Dermis blood vessel endothelial cell (primary cell): ENCODE results near the gene HS3ST2. TPM values are rescaled to one million over a fixed set of nuclear protein-coding genes. Genes with fewer than 3 reads are reported as not detected.

Source experiments
- DNase-seq: peaks from one replicate; pipeline ENCODE4 v3.0.0; 2010
- total RNA-seq: library from RNA; depleted of rRNA; stranded (reverse); fragments of >200 nt; gene quantifications from 2 replicates; pipeline ENCODE4 v1.2.3, GENCODE V29; 2014

HS3ST2 gene
- total RNA-seq, 1 donor from 2014 or later, result not detected

GRCh38 chr16:22885951-22886350 is 72.0 kb downstream of the HS3ST2 start:
- no peak for DNase-seq

- no peak for DNase-seq
Measured at GRCh38 chr16:22886927-22887326, 73.0 kb downstream of the HS3ST2 start.

- no peak for DNase-seq
Measured at GRCh38 chr16:22887445-22887844, 73.5 kb downstream of the HS3ST2 start.

GRCh38 chr16:22888791-22889190 is 74.8 kb downstream of the HS3ST2 start:
- DNase-seq, result peak; percentile 11

- DNase-seq, result no peak
Measured at GRCh38 chr16:22890976-22891375, 77.0 kb downstream of the HS3ST2 start.

GRCh38 chr16:22897184-22897583 is 83.2 kb downstream of the HS3ST2 start:
- no peak for DNase-seq

- no peak for DNase-seq
Measured at GRCh38 chr16:22898131-22898530, 84.2 kb downstream of the HS3ST2 start.

GRCh38 chr16:22898874-22899348 is 84.9 kb downstream of the HS3ST2 start:
- peak; percentile 92 for DNase-seq

- DNase-seq, result peak; percentile 2
Measured at GRCh38 chr16:22899567-22899966, 85.6 kb downstream of the HS3ST2 start.

GRCh38 chr16:22900863-22901262 is 86.9 kb downstream of the HS3ST2 start:
- DNase-seq, result no peak

- DNase-seq, result no peak
Measured at GRCh38 chr16:22901563-22901962, 87.6 kb downstream of the HS3ST2 start.

- no peak for DNase-seq
Measured at GRCh38 chr16:22903716-22904115, 89.8 kb downstream of the HS3ST2 start.

- no peak for DNase-seq
Measured at GRCh38 chr16:22912654-22913053, 98.7 kb downstream of the HS3ST2 start.

GRCh38 chr16:22915003-22915402 is 101.0 kb downstream of the HS3ST2 start:
- DNase-seq, result no peak

GRCh38 chr16:22923491-22923890 is 109.5 kb downstream of the HS3ST2 start:
- no peak for DNase-seq

GRCh38 chr16:22924492-22924891 is 110.5 kb downstream of the HS3ST2 start:
- no peak for DNase-seq

- no peak for DNase-seq
Measured at GRCh38 chr16:22926105-22926751, 112.3 kb downstream of the HS3ST2 start.

GRCh38 chr16:22927306-22927705 is 113.3 kb downstream of the HS3ST2 start:
- no peak for DNase-seq

- no peak for DNase-seq
Measured at GRCh38 chr16:22928882-22929435, 115.0 kb downstream of the HS3ST2 start.

- DNase-seq, result no peak
Measured at GRCh38 chr16:22929461-22929860, 115.5 kb downstream of the HS3ST2 start.

- no peak for DNase-seq
Measured at GRCh38 chr16:22932032-22932771, 118.2 kb downstream of the HS3ST2 start.

GRCh38 chr16:22933173-22933572 is 119.2 kb downstream of the HS3ST2 start:
- DNase-seq, result peak; percentile 58

- DNase-seq, result no peak
Measured at GRCh38 chr16:22934786-22935185, 120.8 kb downstream of the HS3ST2 start.

GRCh38 chr16:22937169-22937568 is 123.2 kb downstream of the HS3ST2 start:
- DNase-seq, result no peak
